ENCODE results near the gene LRPPRC.

LRPPRC gene

GRCh38 chr2:43853141-43854081, 142.4 kb downstream of the LRPPRC start:
- DNase-seq = no peak

- no peak for DNase-seq
Observed at GRCh38 chr2:43852196-43852730, 143.5 kb downstream of the LRPPRC start.

GRCh38 chr2:43851011-43851980, 144.5 kb downstream of the LRPPRC start:
- no peak for DNase-seq

- DNase-seq = no peak
Observed at GRCh38 chr2:43848214-43848613, 147.6 kb downstream of the LRPPRC start.

GRCh38 chr2:43846140-43846793, 149.5 kb downstream of the LRPPRC start:
- no peak for DNase-seq

- DNase-seq = no peak
Observed at GRCh38 chr2:43845181-43845580, 150.6 kb downstream of the LRPPRC start.

- DNase-seq = no peak
Observed at GRCh38 chr2:43842866-43843226, 152.9 kb downstream of the LRPPRC start.

- DNase-seq = no peak
Observed at GRCh38 chr2:43841949-43842865, 153.6 kb downstream of the LRPPRC start.

GRCh38 chr2:43840965-43841364, 154.8 kb downstream of the LRPPRC start:
- DNase-seq = no peak

GRCh38 chr2:43839776-43840564, 155.8 kb downstream of the LRPPRC start:
- DNase-seq = no peak

- no peak for DNase-seq
Observed at GRCh38 chr2:43838560-43839267, 157.1 kb downstream of the LRPPRC start, which contains the start of the genes ABCG5 and ABCG8. Gene ABCG5, minus strand, starts transcription at chr2:43838839. Its CDS starts 160 bp downstream, at chr2:43838679. Gene ABCG8, plus strand, starts transcription at chr2:43838971. Its CDS starts 83 bp downstream, at chr2:43839054.

- DNase-seq = no peak
Observed at GRCh38 chr2:43837831-43838559, 157.8 kb downstream of the LRPPRC start.

GRCh38 chr2:43837033-43837432, 158.8 kb downstream of the LRPPRC start:
- DNase-seq = no peak

All from T-helper 1 cell (primary cell).